Lower leg skin (tissue), 4 donors: ENCODE data around the gene ZCCHC14. TPM values are rescaled to one million over a fixed set of nuclear protein-coding genes. Genes with fewer than 3 reads are reported as not detected.
"Not testable (repeated sequence)": the region's sequence is repeated elsewhere in the genome, so short reads cannot be mapped to it uniquely, and the experiment has no call there.

Experiments
- DNase-seq, 2 donors: peaks; one replicate each; pipeline ENCODE4 v3.0.0-alpha.2; 2019; ENCODE audit warnings: low spot score in 2 of 2
- H3K4me3 ChIP-seq: fragments of 200-600 bp; sonication (generic); 2 replicates; pipeline ENCODE4 v1.5.1; 2017; ENCODE audit warnings: mild to moderate bottlenecking, low read depth; ENCODE audit not compliant: poor library complexity, severe bottlenecking
- POLR2A ChIP-seq, 2 donors: fragments of 450-650 bp; IDR thresholded peaks; one replicate each; pipeline ENCODE4 v1.6.1; 2016 to 2017; ENCODE audit warnings: antibody characterized with exemption in 2 of 2, mild to moderate bottlenecking in 1 of 2, moderate library complexity in 1 of 2
- WGBS, 2 donors: methylation state at CpG; one replicate each; pipeline ENCODE4 v1.1.5; 2018; 5-methylcytosine and 5-hydroxymethylcytosine counted together
- intact Hi-C: fragments of 100-400 bp; cut with DNase I; formaldehyde crosslinking; loops from one replicate; pipeline ENCODE4 v1.15.0; 2023; ENCODE audit warnings: low total_unique reads
- total RNA-seq, 4 donors: library from RNA; depleted of rRNA; stranded (reverse); fragments of >200 nt; gene quantifications; one replicate each; pipeline ENCODE4 v1.1.0, GENCODE V29; 2016
- TF ChIP-seq, protein P1 (sequence below), 3 donors: fragments of 450-650 bp; IDR thresholded peaks; one replicate each; pipeline ENCODE4 v1.5.1; 2016; ENCODE audit warnings: antibody characterized with exemption in 3 of 3, mild to moderate bottlenecking in 3 of 3, moderate library complexity in 2 of 3

The ZCCHC14 gene
- total RNA-seq, 4 donors from 2014 or later: 13.7 to 25.4 (median 23.6) TPM

GRCh38 chr16:87528690-87529579 is 36.1 kb upstream of the ZCCHC14 start:
- no peak for DNase-seq
- TF ChIP-seq POLR2A (IDR thresholded peaks at IDR 0.05): no peak
- TF ChIP-seq, protein P1, sequence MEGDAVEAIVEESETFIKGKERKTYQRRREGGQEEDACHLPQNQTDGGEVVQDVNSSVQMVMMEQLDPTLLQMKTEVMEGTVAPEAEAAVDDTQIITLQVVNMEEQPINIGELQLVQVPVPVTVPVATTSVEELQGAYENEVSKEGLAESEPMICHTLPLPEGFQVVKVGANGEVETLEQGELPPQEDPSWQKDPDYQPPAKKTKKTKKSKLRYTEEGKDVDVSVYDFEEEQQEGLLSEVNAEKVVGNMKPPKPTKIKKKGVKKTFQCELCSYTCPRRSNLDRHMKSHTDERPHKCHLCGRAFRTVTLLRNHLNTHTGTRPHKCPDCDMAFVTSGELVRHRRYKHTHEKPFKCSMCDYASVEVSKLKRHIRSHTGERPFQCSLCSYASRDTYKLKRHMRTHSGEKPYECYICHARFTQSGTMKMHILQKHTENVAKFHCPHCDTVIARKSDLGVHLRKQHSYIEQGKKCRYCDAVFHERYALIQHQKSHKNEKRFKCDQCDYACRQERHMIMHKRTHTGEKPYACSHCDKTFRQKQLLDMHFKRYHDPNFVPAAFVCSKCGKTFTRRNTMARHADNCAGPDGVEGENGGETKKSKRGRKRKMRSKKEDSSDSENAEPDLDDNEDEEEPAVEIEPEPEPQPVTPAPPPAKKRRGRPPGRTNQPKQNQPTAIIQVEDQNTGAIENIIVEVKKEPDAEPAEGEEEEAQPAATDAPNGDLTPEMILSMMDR (IDR thresholded peaks at IDR 0.05): no peak
- no peak overlapping the region for H3K4me3 ChIP-seq
- intact Hi-C loops: no loop called here
- WGBS, 2 donors: 79 to 87% methylated on average over 10 of the region's 10 CpGs

GRCh38 chr16:87527055-87527724 is 34.4 kb upstream of the ZCCHC14 start:
- TF ChIP-seq POLR2A (IDR thresholded peaks at IDR 0.05): no peak
- TF ChIP-seq, protein P1 (IDR thresholded peaks at IDR 0.05): no peak
- intact Hi-C loops: no loop called here
- H3K4me3 ChIP-seq: no peak overlapping the region
- DNase-seq: no peak
- WGBS, 2 donors: 79 to 85% methylated on average over 11 of the region's 11 CpGs

DNA sequence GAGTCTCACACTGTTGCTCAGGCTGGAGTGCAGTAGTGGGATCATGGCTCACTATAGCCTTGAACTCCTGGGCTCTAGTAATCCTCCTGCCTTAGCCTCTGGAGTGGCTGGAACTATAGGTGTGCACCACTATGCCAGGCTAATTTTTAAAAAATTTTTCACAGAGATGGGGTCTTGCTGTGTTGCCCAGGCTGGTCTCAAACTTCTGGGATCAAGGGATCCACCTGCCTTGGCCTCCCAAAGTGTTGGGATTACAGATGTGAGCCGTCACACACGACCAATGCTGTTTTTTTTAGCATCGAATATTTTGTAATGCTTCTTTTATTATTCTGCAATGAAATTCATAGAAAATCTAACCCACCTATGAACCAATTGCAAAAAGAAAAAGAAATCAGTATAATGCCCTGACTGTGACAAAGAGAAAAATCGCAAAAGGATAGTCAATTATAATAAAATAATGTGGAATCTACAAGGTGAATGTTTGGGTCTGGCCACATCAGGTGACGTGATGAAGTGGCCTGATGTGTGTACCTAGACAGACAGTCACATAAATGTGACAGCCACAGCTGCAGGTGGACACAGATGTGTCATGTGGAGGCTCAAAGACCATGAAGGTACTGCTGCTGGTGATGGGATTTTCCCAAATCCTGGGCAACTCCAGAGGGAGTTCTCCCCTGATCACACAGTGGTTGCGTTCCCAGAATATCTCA is 33.6 kb upstream of the ZCCHC14 start:
- no peak overlapping the region for H3K4me3 ChIP-seq
- intact Hi-C loops: no loop called here
- DNase-seq: no peak
- TF ChIP-seq, protein P1 (IDR thresholded peaks at IDR 0.05): no peak
- TF ChIP-seq POLR2A (IDR thresholded peaks at IDR 0.05): no peak
- 91 to 93% methylated on average over 6 of the region's 6 CpGs for WGBS, 2 donors

- TF ChIP-seq, protein P1 (IDR thresholded peaks at IDR 0.05): no peak
- TF ChIP-seq POLR2A (IDR thresholded peaks at IDR 0.05): no peak
- intact Hi-C loops: no loop called here
- 69 to 79% methylated on average over 4 of the region's 4 CpGs for WGBS, 2 donors
- no peak for DNase-seq
- no peak overlapping the region for H3K4me3 ChIP-seq
These were observed 32.5 kb upstream of the ZCCHC14 start for GRCh38 chr16:87525352-87525751.

DNA sequence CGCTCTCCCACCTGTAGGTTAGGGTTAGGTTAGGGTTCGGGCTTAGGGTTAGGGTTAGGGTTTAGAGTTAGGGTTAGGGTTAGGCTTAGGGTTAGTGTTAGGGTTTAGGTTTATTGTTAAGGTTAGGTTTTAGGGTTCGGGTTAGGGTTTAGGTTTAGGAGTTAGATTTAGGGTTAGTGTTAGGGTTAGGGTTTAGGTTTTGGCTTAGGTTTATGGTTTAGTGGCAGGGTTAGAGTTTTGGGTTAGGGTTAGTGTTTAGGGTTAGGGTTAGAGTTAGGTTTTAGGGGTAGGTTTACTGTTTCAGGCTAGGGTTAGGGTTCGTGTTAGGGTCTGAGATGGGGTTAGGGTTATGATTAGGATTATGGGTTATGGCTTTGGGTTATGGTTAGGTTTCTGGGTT is 31.6 kb upstream of the ZCCHC14 start:
- intact Hi-C loops: no loop called here
- TF ChIP-seq POLR2A (IDR thresholded peaks at IDR 0.05): no peak
- TF ChIP-seq, protein P1 (IDR thresholded peaks at IDR 0.05): no peak
- no peak for DNase-seq
- no peak overlapping the region for H3K4me3 ChIP-seq
- WGBS, 2 donors: 81 to 88% methylated on average over 4 of the region's 4 CpGs

DNA sequence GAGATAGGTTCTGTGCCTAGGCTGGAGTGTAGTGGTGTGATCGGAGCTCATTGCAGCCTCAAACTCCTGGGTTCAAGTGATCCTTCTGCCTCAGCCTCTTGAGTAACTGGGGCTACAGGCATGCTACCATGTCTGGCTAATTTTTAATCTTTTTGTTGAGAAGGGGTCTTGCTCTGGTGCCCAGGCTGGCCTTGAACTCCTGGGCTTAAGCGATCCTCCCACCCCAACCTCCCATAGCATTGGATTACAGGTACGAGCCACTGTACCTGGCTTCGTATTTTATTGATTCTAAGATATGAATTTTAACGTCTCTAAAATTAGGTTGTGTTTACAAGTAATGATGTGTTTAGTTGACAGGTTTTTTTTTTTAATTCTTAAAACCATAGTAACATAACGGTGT is 30.8 kb upstream of the ZCCHC14 start:
- intact Hi-C loops, DNase-seq, H3K4me3 ChIP-seq: not testable (repeated sequence)
- 82 to 90% methylated on average over 6 of the region's 6 CpGs for WGBS, 2 donors

- intact Hi-C loops, H3K4me3 ChIP-seq, DNase-seq: not testable (repeated sequence)
- 61 to 62% methylated on average over 7 of the region's 7 CpGs for WGBS, 2 donors
These were observed 28.9 kb upstream of the ZCCHC14 start for GRCh38 chr16:87521764-87522163.

DNA sequence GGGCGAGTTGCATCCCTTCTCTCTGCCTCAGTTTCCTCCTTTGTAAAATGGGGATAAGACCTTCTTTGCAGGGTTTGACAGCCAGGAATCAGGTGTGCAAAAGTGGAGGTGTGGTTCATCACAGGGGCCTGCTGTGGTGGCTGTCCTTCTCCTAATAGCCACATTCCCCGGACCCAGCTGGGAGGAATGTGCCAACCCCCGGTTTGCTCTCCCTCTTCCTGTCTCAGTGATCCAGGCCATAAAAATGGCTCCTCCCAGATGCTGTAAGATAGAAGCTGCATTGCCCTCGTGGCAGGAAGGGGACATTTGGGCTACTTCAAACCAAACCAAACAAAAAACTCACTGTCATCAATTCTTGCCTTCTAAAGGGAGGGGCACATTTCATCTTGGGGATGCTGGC is 26.3 kb upstream of the ZCCHC14 start:
- intact Hi-C loops, H3K4me3 ChIP-seq, DNase-seq: not testable (repeated sequence)
- 38 to 48% methylated on average over 4 of the region's 4 CpGs for WGBS, 2 donors
